Stimulated activated CD8-positive, alpha-beta memory T cell treated with anti-CD3 and anti-CD28 coated beads, Interleukin-4, amount 100 ng/mL, for 48 hours (primary cell): ENCODE results near the gene XXYLT1.

Experiments
- DNase-seq: peaks from one replicate; pipeline ENCODE4 v3.0.0-alpha.2; 2020

The XXYLT1 gene

GRCh38 chr3:195036574-195036973, 234.4 kb downstream of the XXYLT1 start:
- DNase-seq = no peak

GRCh38 chr3:195036203-195036505, 234.8 kb downstream of the XXYLT1 start:
- no peak for DNase-seq

- no peak for DNase-seq
Observed at GRCh38 chr3:195035345-195036202, 235.4 kb downstream of the XXYLT1 start.

DNA sequence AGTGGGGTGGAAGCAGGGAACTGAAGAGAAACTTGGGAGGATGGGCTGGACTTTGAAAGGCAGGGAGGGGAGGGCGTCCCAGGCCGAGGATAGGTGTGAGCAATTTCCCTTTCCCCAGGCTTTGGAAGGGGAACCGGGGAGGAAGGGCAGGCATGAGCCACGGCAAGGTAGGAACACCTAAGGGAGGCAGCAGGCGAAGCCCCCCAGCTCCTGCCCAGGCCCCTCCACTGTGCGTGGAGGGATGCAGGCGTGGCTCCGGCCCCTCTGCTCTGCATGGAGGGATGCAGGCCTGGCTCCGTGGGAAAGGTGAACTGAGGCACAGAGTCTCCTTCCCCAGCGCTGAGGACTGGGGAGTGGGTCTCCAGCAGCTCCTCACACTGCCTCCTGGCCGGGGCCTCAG, 236.4 kb downstream of the XXYLT1 start:
- DNase-seq = no peak

- no peak for DNase-seq
Observed at GRCh38 chr3:195034101-195034500, 236.9 kb downstream of the XXYLT1 start.

- DNase-seq = no peak
Observed at GRCh38 chr3:195033531-195034091, 237.3 kb downstream of the XXYLT1 start.

- DNase-seq = no peak
Observed at GRCh38 chr3:195032955-195033354, 238.0 kb downstream of the XXYLT1 start.

GRCh38 chr3:195032106-195032759, 238.7 kb downstream of the XXYLT1 start:
- no peak for DNase-seq

DNA sequence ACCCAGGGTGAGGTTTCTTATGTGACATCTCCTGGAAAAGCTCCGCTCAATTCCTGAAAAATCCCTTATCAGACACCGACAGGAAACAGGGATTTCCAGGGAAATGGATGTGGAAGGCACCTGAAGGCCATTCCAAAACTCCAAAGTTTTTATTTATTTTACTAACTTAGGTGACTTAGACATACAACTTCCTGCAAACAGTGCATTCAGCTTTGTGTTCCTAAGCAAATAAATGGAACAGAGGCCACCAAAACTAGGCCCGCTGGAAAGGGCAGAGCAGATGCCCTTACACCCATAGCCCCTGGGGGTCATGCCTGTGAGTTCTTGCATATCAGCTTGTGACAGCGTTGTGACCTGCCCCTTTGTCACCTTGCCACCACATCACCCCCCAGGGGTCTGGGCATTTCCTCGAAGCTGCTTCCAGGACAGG, 239.4 kb downstream of the XXYLT1 start:
- no peak for DNase-seq

DNA sequence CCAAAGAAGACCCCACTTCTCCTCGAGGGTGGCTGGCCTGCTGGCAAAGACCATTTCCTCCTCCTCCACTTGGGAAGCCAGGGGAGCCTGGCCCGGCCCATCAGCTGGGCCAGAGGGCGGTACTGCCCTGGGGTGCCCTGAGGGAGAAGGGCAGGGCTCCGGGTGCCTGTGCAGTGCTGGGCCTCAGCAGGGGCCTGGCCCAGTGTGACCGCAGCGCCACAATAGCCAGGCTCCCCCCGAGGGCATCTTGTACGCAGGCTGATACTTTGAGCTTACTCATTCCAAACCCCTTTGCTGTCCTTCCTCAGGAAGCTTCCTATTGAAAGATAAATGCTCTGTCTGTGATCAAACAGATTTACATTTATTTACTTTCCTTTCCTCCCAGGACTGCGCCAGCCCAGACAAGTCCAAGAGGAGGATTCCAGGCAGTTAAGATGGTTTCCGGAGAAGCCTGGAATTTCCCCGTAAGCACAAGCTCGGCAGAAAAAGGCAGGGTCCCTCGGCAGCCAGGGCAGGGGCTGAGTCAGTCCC, 240.1 kb downstream of the XXYLT1 start:
- no peak for DNase-seq

DNA sequence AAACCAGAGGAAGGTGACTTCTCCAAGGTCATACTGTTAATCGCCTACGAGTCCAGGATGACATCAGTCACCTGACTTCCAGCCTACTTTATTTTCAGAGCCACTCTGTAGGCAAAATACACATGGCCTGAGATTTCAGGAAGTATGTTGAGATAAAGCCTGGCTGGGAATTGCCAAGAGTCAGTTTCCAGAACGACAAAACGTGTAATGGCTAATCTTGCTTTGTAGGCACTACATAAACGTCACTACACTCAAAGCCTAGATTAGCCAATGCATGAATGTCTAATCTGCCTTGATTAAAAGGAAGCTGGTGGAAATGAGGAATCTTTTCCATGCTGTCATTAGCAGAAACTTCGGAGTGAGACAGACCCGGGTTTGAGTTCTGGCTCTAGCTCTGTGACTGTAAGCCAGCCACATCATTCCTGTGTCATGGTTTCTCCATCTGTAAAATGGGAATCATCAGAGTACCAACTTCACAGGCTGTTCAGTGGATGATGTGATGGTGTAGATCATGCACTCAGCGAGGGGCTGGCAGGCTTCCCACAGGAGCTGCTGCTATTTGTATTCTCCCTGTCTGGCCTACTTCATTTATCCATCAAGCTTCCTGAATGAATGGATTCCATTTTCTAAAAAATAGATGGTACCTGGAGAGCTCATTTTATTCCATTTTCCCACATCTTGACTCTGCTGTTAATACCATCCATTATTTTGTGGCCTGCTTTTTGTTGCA, 241.9 kb downstream of the XXYLT1 start:
- no peak for DNase-seq

DNA sequence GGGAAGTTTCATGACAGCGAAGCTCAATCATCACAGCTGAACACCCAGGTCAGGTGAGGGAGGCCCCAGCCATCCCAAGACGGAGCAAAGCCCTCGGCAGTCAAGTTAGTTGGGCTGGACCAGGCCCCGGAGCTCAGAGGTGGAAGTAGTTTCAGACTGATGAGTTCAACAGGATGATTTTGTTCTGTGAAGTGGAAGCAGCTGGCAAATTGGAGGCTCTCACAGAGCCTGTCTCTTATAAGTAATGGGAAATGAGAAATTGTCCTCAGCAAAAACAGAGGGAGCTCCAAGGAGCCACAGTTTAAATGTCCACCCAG, 245.1 kb downstream of the XXYLT1 start:
- DNase-seq = no peak

- no peak for DNase-seq
Observed at GRCh38 chr3:195025056-195025883, 245.7 kb downstream of the XXYLT1 start.

DNA sequence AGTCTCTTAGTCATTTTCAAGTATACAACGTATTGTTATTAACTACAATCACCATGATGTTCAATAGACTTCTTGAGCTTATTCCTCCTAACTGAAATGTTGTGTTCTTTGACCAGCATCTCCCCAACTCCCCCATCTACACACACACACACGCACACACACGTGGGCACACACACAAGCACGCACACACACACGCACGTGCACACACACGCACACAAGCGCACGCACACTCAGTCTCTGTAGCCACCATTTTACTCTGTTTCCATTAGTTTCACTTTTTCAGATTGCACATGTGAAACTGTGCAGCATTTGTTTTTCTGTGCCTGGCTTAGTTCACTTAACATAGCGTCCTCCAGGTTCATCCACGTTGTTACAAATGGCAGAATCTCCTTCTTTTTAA, 247.0 kb downstream of the XXYLT1 start:
- DNase-seq = no peak

- no peak for DNase-seq
Observed at GRCh38 chr3:195023576-195023975, 247.4 kb downstream of the XXYLT1 start.

DNA sequence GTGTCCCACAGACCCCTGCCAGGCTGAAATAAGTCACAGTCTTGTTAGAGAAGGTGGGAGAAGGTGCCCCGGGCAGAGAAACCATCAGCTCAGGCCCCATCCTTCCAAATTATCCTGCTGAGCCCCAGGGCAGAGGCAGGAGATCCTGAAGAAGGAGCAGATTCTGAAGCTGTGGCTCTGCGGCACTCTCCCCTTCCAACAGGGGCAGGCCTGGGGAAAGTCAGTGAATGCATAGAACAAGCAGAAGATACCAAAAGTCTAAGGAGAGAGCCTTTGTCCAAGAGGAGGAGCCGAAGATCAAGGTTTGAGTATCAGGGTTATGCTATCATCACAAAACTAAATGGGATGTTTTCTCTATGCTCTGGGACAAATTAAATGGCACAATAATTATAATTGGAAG, 249.3 kb downstream of the XXYLT1 start:
- no peak for DNase-seq

- DNase-seq = no peak
Observed at GRCh38 chr3:195020921-195021320, 250.0 kb downstream of the XXYLT1 start.

DNA sequence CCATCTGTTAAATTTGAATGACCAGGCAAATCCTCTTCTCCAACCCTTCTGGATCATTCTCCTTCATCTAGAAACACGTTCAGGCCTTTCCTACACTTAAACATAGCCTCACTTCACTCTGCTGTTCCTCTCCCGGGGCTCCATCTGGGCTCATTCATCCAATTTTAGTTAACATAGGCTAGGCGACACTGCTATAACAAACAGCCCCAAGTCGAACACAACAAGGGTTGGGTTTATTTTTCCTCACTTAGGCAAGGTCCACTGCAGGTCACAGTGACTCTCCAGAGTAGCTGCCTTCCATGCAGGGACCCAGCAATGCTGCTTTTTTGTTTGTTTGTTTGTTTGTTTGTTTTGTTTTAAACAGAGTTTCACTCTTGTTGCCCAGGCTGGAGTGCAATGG, 250.8 kb downstream of the XXYLT1 start:
- DNase-seq = no peak

DNA sequence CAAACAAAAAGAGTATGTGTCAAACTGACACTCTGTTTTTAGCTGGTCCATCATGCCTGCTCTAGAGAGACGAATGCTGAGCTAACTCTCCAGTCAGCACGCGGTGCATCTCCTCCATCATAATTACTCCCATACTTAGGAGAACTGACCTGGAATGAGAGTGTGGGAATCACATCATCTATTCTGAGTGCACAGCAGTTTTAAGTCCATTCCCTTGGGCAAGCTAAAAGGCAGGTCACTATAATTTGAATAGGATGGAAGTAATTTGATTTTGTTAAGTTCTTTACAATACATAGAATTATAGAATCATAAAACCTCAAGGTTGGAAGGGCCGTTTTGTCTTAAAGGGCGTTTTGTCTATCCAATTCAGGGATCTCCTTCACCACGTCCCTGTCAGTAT, 251.6 kb downstream of the XXYLT1 start:
- no peak for DNase-seq
